MV-4-11 (cell line): Measurements from ENCODE around the gene AGAP1.

ENCODE experiments used
- DNase-seq: peaks from one replicate; lab custom pipeline; 2025; lab: John Stamatoyannopoulos, UW

Gene AGAP1

DNA sequence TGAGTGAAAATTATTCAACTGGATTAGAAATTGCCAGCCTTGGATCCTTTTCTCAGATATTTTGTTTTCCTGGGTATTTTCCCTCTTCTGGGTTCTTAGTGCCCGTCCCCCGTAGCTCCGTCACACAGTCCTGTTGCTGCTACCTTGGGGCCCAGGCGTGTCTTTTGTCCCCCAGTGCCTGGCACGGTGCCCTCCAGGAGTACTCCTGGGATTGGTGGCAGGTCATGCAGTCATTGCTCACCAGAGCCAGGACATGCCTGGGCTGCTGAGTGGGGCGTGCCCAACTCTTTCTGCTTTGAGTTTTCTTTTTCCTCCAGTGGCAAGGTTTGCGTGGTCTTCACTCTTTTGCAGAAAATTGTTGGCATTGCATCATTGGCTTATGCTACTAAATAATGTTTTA is 275.2 kb downstream of the AGAP1 start:
- no peak for DNase-seq

DNA sequence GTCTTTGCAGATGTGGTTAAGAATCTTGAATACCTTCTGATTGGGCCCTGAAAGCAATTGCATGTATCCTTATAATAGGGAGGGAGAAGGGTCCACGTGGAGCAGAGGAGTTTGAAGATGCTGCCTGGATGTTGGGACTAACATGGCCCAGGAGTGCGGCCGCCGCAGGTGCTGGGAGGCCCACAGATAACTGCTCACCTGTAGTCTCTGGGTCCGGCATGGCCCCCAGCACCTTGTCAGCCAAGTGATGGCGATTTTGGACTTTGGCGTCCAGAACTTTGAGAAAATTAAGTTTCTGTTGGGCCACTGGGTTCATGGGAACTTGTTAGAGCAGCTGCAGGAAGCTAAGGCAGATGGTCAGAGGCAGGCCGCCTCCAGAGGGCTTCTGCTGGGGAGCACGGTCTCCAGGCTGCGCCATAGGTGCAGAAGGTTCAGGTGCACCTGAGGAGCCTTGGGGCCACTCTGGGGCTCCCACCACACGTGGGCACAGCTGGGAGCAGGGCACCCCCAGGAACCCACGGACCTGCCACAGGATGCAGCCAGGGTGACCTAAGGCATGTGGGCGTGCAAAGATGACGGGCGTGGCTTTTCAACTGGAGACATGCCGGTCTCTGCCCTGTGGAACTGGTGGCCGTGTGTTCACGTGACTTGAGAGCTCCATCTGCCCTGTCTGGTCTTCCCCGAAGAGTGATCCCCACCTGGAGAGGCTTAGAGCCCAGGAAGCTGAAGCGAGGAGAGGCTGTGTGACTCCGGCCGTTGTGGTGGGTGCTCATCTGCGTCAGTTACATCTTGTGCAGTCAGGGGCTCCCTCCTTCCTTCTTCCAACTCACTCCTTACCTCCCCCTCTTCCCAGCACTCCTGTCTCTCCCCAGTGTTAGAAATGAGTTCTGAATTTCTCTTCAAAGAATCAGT is 277.3 kb downstream of the AGAP1 start:
- DNase-seq = no peak

DNA sequence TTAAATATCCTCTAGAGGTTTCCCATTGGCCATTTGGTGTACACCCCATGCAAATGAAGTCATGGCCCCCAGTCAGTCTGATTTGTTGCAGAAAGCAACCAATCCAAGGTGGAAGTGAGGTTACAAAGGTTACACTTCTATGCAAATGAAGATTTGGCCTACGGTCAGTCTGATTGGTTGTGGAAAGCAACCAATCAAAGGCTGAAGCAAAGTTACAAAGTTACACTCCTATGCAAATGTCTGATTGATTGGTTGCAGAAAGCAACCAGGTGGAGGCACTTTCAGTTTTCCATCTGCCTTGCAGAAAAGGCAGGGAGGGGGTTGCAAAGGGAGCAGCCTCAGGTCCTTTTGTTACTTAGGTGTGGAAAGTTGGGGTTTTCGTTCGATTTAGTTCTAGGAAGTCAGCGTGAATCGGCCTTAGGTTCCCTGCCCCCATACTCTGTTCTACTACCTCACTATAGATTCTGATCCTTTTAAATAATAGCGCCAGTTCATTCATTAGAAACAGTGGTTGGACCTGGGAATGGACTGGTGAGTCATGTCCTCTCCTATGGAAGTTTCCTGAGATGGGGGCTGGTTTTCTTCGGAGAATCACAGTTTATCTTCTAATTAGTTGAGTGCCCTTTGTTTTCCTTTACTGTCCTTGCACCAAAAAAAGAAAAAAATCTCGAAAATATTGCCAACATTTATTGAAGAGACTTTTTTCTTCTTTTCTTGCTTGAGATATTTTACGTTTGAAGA is 279.5 kb downstream of the AGAP1 start:
- no peak for DNase-seq

DNA sequence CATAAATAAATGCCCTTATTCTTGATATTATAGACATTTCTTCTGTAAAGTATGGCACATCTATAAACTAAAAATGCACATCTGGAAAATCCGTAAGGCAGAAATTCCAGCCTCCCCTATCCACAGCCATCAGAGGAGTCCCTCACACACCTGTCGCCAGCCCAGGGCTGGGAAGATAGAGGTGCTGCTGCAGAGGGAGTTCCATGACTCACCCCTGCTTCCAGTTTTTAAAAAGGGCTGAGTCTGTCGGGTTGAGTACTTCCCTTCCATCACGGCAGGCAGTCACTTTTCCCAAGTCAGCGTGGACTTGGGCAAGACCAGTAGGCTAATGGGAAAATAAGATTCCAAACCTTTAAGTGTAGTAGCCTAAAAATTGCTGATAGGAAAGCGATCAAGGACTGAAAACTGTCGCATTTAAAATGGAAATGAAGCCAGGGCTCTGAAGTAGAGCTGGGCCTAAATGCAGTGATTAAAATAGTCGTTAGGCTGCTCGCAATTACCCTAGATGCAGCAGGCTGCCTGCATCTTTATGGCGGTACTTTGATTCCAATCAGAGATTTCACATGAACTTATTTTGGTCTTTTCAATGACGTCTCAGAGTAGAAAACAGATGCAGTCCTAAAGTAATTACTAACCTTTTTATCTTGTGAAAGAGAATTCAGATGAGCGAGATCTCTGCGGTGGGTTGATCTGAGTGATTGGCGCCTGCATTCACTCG is 280.5 kb downstream of the AGAP1 start:
- no peak for DNase-seq

DNA sequence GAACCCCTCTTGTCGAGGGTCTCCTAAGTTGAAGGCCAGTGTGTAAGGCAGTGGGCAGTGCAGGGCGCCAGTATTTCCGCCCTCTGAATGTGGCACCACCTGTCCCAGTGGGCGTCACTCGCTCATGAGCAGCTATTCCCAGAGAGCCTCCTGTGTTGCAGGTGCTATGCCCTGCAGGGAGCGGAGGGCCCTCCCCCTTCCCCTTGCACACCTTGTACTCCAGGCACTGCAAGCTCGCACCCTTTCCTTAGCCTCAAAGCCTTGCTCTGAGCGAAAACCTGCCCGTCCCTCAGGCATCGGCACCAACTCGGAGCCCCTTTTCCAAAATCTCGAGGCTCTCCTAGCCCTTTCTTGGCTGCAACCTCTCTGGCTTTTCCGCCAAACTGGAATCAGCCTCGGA is 282.7 kb downstream of the AGAP1 start:
- no peak for DNase-seq

DNA sequence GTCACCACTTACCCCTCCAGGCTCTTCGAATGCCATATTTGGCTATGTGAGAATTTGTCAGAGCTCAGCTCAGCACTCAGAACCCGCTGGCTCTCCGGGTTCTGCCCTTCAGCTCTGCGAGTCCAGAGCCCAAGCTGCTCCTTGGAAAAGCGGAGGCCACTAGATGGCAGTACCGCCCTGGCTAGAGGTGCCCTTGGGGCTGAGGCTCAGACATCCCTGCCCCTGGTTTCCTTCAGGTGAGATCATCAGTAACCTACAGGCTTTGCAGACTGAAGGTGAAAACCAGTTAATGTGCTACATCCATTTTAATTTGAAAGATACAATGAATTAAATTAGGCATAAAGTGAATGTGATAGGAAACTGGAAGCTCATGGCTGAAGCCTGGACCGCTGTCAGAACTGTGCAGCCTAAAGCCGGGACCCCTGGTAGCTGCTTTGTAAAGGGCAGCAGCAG is 285.6 kb downstream of the AGAP1 start:
- DNase-seq = peak; percentile 13

DNA sequence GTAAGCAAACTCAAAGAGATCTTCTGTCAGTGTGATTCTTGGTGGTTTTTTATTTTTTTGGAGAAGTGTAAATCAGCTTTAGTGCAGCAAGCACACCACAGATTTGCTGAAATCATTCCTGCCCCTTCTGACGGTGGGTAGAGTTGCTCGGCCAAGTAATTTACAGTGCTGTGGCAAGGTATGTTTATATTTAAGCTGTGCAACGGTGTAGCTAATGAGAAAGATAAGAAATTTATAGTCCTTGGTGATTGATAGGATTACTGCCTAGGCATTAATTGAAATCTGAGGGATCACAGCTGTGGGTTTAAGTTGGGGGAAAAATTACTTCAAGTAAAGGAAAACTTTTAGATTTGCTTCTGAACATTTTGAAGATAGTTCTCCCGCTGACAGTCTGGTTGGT is 286.6 kb downstream of the AGAP1 start:
- no peak for DNase-seq

DNA sequence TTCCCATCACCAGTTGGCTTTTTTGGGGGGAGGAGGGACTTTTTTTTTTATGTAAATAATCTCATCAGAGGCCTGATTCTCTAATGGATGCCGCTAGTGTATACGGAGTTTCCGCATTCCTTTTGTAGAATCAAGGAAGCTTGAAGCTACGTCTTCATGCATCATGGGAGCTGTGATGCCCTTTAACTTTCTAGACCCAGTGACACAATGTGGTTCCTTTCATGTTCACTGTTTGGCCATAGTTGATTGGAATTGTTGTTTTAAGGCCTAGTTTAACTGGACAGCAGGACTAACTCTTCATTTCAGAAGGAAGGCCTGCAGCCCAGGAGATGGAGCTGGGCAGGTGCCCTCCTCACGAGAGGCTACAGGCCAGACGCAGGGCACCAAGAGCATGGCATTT is 287.9 kb downstream of the AGAP1 start:
- no peak for DNase-seq

DNA sequence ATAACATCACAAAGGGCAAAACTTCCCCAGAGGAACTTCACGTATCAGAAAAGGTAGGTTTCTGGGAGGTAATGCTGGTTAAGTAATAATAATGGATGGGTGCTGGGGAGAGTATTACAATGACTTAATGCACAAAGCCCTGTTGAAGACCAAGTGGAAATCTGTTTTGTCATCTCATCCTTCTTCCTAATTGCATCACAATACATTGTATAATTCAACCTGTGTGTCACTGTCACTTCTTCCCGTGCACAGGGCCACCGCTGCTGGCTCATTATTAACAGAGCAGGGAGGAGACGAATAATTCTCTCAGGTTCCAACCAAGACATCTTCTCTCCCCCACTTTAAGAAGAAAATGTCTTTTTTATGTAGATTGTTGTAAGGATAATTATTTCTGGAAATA is 290.9 kb downstream of the AGAP1 start:
- DNase-seq = no peak

DNA sequence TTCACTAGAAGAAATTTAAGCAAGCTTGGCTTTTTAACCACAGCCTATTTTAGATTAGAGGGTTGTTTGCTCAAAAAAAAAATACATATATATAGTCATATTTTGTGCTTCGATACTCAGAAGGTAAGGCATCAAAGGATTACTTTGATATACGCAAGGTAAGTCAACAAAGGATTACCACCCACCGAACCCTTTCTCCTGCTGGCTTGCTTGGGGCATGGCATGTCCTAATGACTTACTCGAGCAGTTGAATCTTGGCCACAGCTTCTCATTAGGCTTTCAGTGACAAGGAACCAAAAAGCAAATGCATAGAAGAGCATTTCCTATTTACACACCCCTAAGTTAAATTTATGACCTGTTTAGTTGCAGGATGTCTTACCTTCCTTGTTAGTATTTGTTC is 295.7 kb downstream of the AGAP1 start:
- no peak for DNase-seq

DNA sequence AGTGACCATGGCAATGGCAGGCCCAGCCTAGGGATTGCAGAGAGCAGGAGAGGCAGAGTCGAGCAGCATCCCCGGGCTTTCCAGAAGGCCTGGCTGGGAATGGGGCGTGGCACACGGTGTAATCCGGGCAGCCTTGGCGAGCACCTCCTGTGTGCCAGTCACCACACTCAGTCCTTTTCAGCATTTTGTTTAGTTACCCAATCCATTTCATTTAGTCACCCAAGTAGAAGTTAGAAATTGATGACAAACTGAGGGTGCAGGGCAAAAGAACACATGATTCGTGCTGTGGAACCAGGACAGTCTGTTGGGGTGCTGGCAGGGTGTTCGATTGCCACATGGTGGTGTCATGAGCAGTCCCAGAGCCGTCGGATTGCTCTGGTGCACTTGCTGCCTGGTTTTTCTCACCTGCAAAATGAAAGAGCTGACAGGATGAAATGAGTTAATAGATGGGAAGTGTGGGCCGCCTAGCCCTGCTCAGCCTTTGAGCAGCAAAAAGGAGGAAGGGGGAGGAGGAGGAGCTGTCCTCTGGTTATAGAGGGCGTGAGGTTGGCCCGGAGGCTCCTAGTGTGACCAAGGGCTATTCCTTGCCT is 299.4 kb downstream of the AGAP1 start:
- no peak for DNase-seq

DNA sequence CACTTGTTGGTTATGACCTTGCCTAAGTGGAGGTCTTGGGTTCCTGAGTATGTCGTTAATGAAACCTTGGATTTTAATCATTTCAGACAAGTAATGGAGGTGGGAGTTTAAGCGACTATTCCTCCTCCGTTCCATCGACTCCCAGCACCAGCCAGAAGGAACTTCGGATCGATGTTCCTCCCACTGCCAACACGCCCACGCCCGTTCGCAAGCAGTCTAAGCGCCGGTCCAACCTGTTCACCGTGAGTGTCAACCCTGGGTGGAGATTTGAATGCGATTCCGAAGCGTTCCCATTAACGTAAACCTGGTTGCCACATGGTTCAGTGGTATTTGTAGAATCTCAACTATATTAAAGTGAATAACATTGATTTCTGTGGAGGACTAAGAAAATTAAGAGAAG is 305.4 kb downstream of the AGAP1 start:
- no peak for DNase-seq

DNA sequence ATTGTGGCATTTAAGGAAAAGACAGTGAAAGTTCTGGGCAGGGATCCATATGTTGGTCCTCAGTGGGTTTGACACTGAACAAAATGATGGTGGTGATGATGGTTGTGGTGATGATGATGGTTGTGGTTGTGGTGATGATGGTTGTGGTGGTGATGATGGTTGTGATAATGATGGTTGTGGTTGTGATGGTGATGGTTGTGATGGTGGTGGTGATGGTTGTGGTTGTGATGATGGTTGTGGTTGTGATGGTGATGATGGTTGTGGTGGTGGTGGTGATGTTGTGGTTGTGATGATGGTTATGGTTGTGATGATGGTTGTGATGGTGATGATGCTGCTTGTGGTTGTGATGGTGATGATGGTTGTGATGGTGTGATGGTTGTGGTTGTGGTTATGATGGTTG is 308.7 kb downstream of the AGAP1 start:
- no peak for DNase-seq

DNA sequence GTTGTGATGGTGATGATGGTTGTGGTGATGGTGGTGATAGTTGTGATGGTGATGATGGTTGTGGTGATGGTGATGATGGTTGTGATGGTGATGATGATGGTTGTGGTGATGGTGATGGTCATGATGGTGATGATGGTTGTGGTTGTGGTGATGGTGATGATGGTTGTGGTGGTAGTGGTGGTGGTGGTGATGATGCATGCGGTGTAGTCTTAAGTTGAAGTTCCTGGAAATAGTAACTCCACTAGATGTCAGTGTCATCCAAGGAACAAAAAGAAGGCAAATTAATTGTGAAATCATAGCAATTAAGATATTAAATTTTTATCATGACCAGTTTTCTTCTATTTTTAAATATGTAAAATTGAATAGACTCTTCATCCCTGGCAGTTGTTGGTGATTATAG is 309.2 kb downstream of the AGAP1 start:
- DNase-seq = no peak

DNA sequence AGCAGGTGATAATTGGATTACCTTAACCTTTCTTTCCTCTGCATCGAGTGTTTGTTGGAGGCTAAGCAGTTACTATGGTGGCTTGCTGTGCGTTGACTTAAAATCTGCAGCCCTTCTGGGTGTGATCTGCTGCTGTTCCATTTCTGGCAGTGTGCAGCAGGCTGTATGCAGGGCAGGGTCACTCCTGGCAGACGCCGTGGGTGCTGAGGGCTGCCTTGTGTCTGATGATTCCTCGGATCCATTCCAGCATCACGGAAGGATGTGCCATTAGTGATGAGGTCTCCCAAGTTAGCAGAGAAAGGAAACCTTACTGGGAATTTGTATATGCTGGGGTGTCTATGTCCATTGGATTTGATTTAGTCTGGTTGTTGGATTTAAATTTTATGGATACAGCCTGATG is 310.8 kb downstream of the AGAP1 start:
- no peak for DNase-seq

DNA sequence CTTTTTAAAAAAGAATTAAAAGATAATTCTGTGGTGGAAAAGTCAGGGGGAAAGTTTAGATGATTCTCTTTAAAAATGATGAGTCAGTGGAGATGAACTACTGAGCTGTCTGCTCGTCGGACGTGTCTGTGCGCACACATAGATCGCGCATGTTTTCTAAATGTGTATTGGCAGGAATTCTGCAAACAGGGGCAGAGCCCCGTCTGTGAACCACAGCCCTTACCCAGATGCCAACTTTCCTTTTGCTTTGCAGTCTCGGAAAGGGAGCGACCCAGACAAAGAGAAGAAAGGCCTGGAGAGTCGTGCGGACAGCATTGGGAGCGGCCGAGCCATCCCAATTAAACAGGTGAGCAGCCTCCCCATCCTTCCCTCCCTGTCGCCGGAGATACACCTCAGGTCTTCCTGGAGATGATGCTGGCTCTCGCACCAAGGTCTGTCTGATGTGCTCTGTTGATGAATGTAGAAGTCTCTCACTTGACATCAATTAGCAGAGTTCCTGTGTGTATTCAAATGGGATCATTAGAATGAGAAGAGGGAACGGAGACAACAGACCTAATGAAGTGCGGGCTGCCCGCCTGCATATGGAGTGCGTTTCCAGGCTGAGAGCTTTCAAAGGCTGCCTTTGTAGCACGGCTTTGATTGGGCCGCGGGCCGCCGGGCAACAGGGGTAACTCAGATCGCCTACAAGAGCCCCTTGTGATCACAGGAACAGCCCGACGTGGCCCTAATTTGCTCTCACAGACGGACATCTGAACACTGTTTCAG is 313.3 kb downstream of the AGAP1 start:
- no peak for DNase-seq

DNA sequence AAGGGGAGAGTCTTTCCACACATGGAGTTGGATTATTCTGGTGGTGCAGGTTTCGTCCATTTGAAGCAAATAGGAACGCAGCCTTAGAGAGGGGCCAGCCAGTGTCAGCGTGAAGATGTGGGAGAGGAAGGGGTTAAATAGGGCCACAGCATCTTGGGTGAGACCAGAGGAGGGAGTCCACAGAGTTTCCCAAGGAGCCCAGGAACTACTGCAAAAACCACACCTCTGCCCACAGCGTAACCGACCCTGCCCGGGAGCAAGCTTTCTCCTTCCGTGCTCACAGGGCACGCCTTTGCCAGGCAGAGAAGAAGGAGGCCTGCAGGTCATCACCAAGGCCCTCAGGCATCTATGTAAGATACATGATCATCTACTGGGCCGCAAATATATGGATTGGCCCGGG is 314.5 kb downstream of the AGAP1 start:
- no peak for DNase-seq

DNA sequence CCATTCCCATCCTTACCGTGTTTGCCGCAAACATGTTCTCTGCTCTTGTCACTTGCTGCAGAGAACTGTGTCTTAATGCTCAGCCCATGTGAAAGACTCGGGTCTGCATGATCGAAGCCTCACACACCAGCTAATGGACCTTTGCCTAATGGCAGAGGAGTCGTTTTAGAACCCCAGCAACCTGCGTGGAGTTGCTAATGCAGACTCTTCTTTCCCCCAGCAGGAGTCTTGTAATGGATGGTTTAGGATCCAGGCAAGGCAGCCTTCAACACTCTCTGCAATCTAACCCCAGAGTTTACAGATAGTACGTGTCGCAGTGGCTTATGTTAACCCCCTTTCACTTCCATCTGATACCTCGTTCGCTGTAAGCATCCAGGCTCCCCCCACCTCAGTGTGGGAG is 316.4 kb downstream of the AGAP1 start:
- DNase-seq = no peak

DNA sequence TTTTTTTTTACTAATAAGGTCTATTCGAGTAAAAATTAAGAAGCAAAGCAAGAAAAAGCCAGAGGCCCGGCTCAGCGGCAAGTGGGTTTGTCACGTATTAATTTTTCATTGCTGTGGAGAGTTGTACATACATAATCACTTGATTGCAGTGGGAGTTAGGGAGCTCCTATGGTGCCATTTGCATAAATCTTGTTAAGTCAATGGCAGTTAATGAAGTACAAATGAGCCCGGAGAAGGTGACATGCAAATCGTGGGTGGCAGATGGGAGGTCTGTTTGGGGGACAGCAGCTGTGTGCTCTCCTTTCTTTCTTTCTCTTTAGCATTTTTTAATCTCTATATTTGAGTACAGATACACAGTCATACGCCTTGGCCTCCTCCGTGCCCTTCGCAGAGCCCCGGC is 317.0 kb downstream of the AGAP1 start:
- no peak for DNase-seq

DNA sequence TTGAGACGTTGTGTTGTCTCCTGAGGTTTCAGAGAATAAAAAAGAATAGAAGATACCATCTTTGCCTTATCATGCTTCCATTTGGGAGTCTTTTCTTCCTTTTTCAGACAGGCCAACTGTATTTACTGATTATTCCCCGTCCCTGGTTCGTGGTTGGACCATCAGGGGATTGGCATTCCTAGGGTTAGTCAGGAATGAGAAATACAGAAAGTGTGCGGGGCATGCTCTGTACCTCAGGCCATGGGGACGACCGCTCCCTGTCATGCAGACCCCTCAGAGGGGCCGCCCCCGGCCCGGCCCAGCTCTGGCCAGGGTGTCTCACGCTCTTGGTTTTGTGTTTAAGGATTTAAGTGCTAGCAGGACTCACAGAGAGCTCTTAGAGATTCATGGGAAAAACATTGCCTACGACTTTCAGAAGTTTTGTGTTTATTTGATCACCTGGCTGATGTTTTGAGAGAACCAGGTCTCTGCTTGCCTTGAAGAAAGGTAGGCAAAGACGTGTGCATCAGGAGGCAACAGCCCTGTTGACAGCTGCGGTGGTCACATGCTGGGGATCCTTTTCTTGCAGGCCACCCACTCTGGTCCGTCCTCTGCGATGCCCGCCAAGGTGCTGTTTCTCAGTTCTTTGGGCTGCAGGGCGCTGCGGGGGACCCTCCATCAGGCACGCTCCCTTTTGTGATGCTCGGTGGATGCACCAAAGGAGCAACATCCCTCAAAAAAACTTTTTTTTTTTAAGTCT is 317.8 kb downstream of the AGAP1 start:
- no peak for DNase-seq

DNA sequence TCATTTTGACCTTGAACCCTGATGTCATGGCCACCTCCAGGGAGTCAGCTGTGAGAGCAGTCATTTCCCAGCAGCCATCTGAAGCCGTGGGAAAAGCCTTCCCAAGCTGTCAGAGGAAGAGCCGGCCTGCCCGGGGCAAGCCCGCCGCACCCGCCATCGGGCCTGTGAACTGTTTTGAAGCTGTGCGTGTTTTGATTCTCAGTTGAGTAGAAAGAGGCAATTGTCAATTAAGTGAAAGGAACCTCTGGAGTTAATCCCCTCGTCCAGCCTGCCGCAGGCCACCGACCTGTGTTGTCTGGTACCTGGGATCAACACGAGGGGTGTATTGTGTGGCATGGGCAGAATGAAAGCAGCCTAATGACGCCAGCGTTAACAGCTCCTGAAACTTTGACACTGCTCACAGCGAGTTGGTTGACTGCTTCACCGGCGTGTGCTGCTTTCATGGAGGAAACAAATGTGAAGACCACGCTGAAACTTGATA is 318.4 kb downstream of the AGAP1 start:
- no peak for DNase-seq
